Natural killer cell (primary cell): ENCODE measurements around the gene PLSCR3. TPM values are rescaled to one million over a fixed set of nuclear protein-coding genes. Genes with fewer than 3 reads are reported as not detected.

Experiments
- ATAC-seq, 3 donors: fragments of 150-1000 bp in 2 of 3; fragments of 200-7000 bp in 1 of 3; cut with Tn5 transposase; 1 replicate in 1 of 3; 2 replicates in 2 of 3; pipeline ENCODE4 v1.10.0; 2021; ENCODE audit warnings: mild to moderate bottlenecking in 2 of 3, moderate library complexity in 2 of 3
- DNase-seq, 2 donors: peaks; one replicate each; pipeline versions ENCODE4 v3.0.0 to v3.0.0-alpha.2; 2013 to 2021; ENCODE audit warnings: mixed read lengths in 1 of 2
- H3K27ac ChIP-seq: one replicate; pipeline ENCODE4 v1.5.1; 2013; ENCODE audit warnings: mild to moderate bottlenecking, low read length
- H3K27me3 ChIP-seq: one replicate; pipeline ENCODE4 v1.6.1; 2013; ENCODE audit warnings: low read length; ENCODE audit not compliant: control insufficient read depth, insufficient read depth
- H3K36me3 ChIP-seq: one replicate; pipeline ENCODE4 v1.6.1; 2013; ENCODE audit warnings: low read length; ENCODE audit not compliant: control insufficient read depth, insufficient read depth
- H3K4me1 ChIP-seq: one replicate; pipeline ENCODE4 v1.6.1; 2013; ENCODE audit warnings: low read length; ENCODE audit not compliant: control insufficient read depth, insufficient read depth
- H3K4me3 ChIP-seq: one replicate; pipeline ENCODE4 v1.5.1; 2013; ENCODE audit warnings: low read length
- H3K9me3 ChIP-seq: one replicate; pipeline ENCODE4 v1.6.1; 2013; ENCODE audit warnings: low read length; ENCODE audit not compliant: control insufficient read depth, insufficient read depth
- H3K27ac Mint-ChIP-seq, 2 donors: one replicate each; pipeline ENCODE4 v1.8.0; 2022; ENCODE audit warnings: mild to moderate bottlenecking in 2 of 2, mixed read lengths in 2 of 2, moderate library complexity in 1 of 2
- H3K27me3 Mint-ChIP-seq, 2 donors: one replicate each; pipeline ENCODE4 v1.8.0; 2022; ENCODE audit warnings: low read depth in 2 of 2, mixed read lengths in 2 of 2
- H3K36me3 Mint-ChIP-seq: one replicate; pipeline ENCODE4 v1.8.0; 2022; ENCODE audit warnings: mixed read lengths
- H3K4me1 Mint-ChIP-seq, 2 donors: one replicate each; pipeline ENCODE4 v1.8.0; 2022; ENCODE audit warnings: mixed read lengths in 2 of 2
- H3K4me3 Mint-ChIP-seq: one replicate; pipeline ENCODE4 v1.8.0; 2022; ENCODE audit warnings: mild to moderate bottlenecking, moderate library complexity, mixed read lengths
- H3K9me3 Mint-ChIP-seq, 2 donors: one replicate each; pipeline ENCODE4 v1.8.0; 2022; ENCODE audit warnings: mixed read lengths in 2 of 2
- WGBS: methylation state at CpG from one replicate; pipeline ENCODE4 v1.1.7; 2013; ENCODE audit warnings: missing lambda C conversion rate; ENCODE audit not compliant: insufficient coverage; 5-methylcytosine and 5-hydroxymethylcytosine counted together
- intact Hi-C: fragments of 100-400 bp; cut with micrococcal nuclease; formaldehyde crosslinking; loops from one replicate; pipeline ENCODE4 v1.14.2; 2022
- total RNA-seq, 4 donors: library from RNA; stranded (reverse); fragments of 120-200 nt in 1 of 4; gene quantifications; one replicate each; pipeline versions ENCODE4 v1.2.3 to v1.2.4, GENCODE V29; 2013 to 2022
- TF ChIP-seq, protein P1 (sequence below): fragments of 200-600 bp; IDR thresholded peaks from one replicate; pipeline ENCODE4 v1.8.0; 2022; ENCODE audit warnings: antibody characterized with exemption

The PLSCR3 gene
- total RNA-seq, 3 donors from 2014 or later (not counting 1 experiment from before 2014, with no cell fraction given): 38.2 to 57.8 (median 47.0) TPM

DNA sequence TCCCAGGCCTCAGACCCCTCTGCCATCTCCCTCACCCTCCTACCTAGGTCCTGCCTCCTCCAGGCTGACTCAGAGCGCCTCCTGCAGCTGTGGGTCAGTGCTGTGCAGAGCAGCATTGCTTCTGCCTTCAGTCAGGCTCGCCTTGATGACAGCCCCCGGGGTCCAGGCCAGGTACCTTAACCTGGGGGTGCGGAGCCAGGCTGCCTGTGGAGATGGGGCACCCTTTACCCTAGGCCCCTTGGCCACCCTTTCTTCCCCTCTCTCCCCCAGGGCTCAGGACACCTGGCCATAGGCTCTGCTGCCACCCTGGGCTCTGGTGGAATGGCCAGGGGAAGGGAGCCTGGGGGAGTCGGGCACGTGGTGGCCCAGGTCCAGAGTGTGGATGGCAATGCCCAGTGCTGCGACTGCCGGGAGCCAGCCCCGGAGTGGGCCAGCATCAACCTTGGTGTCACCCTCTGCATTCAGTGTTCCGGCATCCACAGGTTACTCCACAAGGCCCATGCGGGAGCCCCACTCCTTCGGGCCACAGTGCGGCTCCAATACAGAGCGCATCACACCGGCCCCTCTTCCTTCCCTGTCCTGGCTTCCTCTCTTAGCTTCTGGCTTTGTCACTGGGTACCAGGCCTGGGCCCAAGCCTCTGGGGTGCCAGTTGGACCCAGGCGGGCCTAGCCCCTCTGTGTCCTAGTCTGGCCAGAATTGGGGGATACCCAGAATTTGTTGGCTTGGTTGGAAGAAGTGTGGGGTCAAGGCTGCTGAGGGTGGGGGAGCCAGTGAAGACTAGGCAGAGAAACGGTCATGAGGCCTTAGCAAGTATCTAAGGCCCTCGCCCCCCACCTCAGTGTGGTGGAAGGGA is 47.3 kb downstream of the PLSCR3 start:
- H3K4me3 Mint-ChIP-seq: no peak overlapping the region
- peak overlapping the region in 1 of 2 donors; percentile 89 for H3K27ac Mint-ChIP-seq
- Histone ChIP-seq H3K4me1 (peaks cover 7% of the 10 kb centered on the region), H3K27ac (no peak overlapping the region), H3K9me3 (no peaks in the 10 kb centered on the region), H3K36me3 (peaks cover 64% of the 10 kb centered on the region), H3K4me3 (no peak overlapping the region), H3K27me3 (no peaks in the 10 kb centered on the region)
- H3K4me1 Mint-ChIP-seq: peaks cover 0 to 31% of the 10 kb centered on the region in 2 donors
- no peaks in the 10 kb centered on the region for H3K36me3 Mint-ChIP-seq
- WGBS: 96% methylated on average over 18 of the region's 18 CpGs
- TF ChIP-seq, protein P1, sequence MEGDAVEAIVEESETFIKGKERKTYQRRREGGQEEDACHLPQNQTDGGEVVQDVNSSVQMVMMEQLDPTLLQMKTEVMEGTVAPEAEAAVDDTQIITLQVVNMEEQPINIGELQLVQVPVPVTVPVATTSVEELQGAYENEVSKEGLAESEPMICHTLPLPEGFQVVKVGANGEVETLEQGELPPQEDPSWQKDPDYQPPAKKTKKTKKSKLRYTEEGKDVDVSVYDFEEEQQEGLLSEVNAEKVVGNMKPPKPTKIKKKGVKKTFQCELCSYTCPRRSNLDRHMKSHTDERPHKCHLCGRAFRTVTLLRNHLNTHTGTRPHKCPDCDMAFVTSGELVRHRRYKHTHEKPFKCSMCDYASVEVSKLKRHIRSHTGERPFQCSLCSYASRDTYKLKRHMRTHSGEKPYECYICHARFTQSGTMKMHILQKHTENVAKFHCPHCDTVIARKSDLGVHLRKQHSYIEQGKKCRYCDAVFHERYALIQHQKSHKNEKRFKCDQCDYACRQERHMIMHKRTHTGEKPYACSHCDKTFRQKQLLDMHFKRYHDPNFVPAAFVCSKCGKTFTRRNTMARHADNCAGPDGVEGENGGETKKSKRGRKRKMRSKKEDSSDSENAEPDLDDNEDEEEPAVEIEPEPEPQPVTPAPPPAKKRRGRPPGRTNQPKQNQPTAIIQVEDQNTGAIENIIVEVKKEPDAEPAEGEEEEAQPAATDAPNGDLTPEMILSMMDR: no peak
- no peaks in the 10 kb centered on the region for H3K27me3 Mint-ChIP-seq
- ATAC-seq (no peak), DNase-seq (no peak)
- H3K9me3 Mint-ChIP-seq: no peaks in the 10 kb centered on the region
- intact Hi-C loops: loop anchor here (1.0 kb wide), 1 partner anchor 67 kb away; no protein-coding TSS in a partner anchor

DNA sequence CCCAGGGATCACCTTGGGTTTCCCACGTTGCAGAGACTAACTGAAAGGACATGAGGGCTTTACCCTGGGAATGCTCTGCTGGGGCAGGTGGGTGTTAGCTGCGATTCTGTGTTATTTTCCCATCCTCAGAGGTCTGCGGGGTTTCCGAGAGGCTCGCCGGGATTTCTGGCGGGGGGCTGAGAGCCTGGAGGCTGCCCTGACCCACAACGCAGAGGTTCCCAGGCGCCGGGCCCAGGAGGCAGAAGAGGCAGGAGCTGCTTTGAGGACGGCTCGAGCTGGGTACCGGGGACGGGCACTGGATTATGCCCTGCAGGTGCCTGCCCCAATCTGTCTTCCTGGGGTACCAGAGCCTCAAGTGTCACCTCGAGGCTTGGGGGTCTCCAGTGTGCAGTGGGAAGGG is 51.1 kb downstream of the PLSCR3 start:
- Mint-ChIP-seq H3K4me1 (peaks cover 6 to 27% of the 10 kb centered on the region in 2 donors), H3K27me3 (no peaks in the 10 kb centered on the region), H3K27ac (no peak overlapping the region), H3K36me3 (no peaks in the 10 kb centered on the region), H3K9me3 (no peaks in the 10 kb centered on the region), H3K4me3 (no peak overlapping the region)
- DNase-seq: no peak
- WGBS: 92% methylated on average over 15 of the region's 15 CpGs
- ATAC-seq: no peak
- intact Hi-C loops: no loop called here
- no peaks in the 10 kb centered on the region for H3K27me3 ChIP-seq
- no peaks in the 10 kb centered on the region for H3K9me3 ChIP-seq
- H3K4me3 ChIP-seq: no peak overlapping the region
- TF ChIP-seq, protein P1: no peak
- peaks cover 25% of the 10 kb centered on the region for H3K4me1 ChIP-seq
- H3K27ac ChIP-seq: no peak overlapping the region
- H3K36me3 ChIP-seq: peaks cover 87% of the 10 kb centered on the region

DNA sequence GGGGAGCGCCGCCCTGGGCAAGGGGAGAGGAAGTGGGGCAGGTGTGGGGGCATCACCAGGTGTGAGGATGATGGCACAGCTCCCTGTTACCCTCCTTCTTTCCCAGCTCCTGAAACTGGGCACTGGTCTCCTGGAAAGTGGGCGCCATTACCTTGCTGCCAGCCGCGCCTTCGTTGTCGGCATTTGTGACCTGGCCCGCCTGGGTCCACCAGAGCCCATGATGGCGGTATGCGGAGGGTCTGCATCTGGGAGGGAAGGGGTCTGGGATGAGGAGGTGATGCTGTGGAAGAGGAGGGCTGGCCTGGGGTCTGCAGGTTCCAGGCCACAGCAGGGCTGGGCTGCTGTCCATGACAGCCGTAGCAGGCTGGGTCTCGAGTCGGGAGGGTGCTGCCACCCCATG is 52.5 kb downstream of the PLSCR3 start:
- H3K27me3 Mint-ChIP-seq: no peaks in the 10 kb centered on the region
- peaks cover 77% of the 10 kb centered on the region for H3K36me3 ChIP-seq
- TF ChIP-seq, protein P1: no peak
- H3K9me3 Mint-ChIP-seq: no peaks in the 10 kb centered on the region
- 97% methylated on average over 13 of the region's 13 CpGs for WGBS
- H3K4me3 Mint-ChIP-seq: no peak overlapping the region
- H3K27ac Mint-ChIP-seq: peak overlapping the region in 1 of 2 donors; percentile 83
- H3K27me3 ChIP-seq: no peaks in the 10 kb centered on the region
- H3K4me1 Mint-ChIP-seq: peaks cover 17 to 30% of the 10 kb centered on the region in 2 donors
- ATAC-seq: no peak
- intact Hi-C loops: no loop called here
- H3K27ac ChIP-seq: no peak overlapping the region
- H3K9me3 ChIP-seq: no peaks in the 10 kb centered on the region
- no peaks in the 10 kb centered on the region for H3K36me3 Mint-ChIP-seq
- H3K4me1 ChIP-seq: peaks cover 39% of the 10 kb centered on the region
- no peak overlapping the region for H3K4me3 ChIP-seq
- no peak for DNase-seq
